B cell (primary cell): Measurements from ENCODE around the gene LRCOL1. TPM values are rescaled to one million over a fixed set of nuclear protein-coding genes. Genes with fewer than 3 reads are reported as not detected.
A peak's percentile ranks its signal among the peaks of the same experiment; 100 is the strongest.

Experiments used
- ATAC-seq: fragments of 200-7000 bp; cut with Tn5 transposase; one replicate; pipeline ENCODE4 v1.10.0; 2021; ENCODE audit warnings: low read depth, mild to moderate bottlenecking, moderate number of reproducible peaks, moderate library complexity
- CTCF ChIA-PET: fragments of 350-600 bp; sonication (Branson Sonifier 250); formaldehyde crosslinking; loops from one replicate; lab custom pipeline; 2021; ENCODE audit warnings: antibody characterized with exemption, inconsistent platforms; lab: Charles Lee
- POLR2A ChIA-PET: fragments of 350-600 bp; sonication (Branson Sonifier 250); formaldehyde crosslinking; loops from one replicate; lab custom pipeline; 2021; ENCODE audit warnings: antibody characterized with exemption; lab: Charles Lee
- DNase-seq: peaks from one replicate; pipeline ENCODE4 v3.0.0; 2013
- H2AFZ ChIP-seq: 2 replicates; pipeline ENCODE4 v1.6.1; 2012; ENCODE audit warnings: mild to moderate bottlenecking, low read depth, low read length; ENCODE audit not compliant: insufficient read depth, poor library complexity, severe bottlenecking
- H3K27ac ChIP-seq, 2 donors: 1 replicate in 1 of 2; 2 replicates in 1 of 2; pipeline ENCODE4 v1.5.1; 2012 to 2013; ENCODE audit warnings: low read length in 2 of 2, mild to moderate bottlenecking in 2 of 2, moderate library complexity in 1 of 2
- H3K27me3 ChIP-seq, 4 experiments: fragments of 200-600 bp in 1 of 4; sonication (generic) in 1 of 4; replicated peaks in 1 of 4; 1 replicate in 2 of 4; 2 replicates in 2 of 4; pipeline versions ENCODE4 v1.6.1 to v1.7.0; 2013 to 2016; ENCODE audit warnings: low read length in 3 of 4, mild to moderate bottlenecking in 2 of 4, mixed read lengths in 1 of 4, moderate library complexity in 1 of 4; ENCODE audit not compliant: insufficient read depth in 4 of 4, control insufficient read depth in 3 of 4; ENCODE audit errors: control extremely low read depth in 1 of 4
- H3K36me3 ChIP-seq, 2 experiments: replicated peaks in 1 of 2; 1 replicate in 1 of 2; 2 replicates in 1 of 2; pipeline versions ENCODE4 v1.6.1 to v1.7.1; 2013; ENCODE audit warnings: low read length in 1 of 2; ENCODE audit not compliant: insufficient read depth in 2 of 2, control insufficient read depth in 1 of 2; ENCODE audit errors: control extremely low read depth in 1 of 2, extremely low read depth in 1 of 2
- H3K4me1 ChIP-seq, 2 donors: fragments of 200-600 bp in 1 of 2; sonication (generic) in 1 of 2; 1 replicate in 1 of 2; 2 replicates in 1 of 2; pipeline versions ENCODE4 v1.5.1 to v1.6.1; 2013 to 2017; ENCODE audit warnings: low read length in 2 of 2; ENCODE audit not compliant: control insufficient read depth in 2 of 2, insufficient read depth in 2 of 2
- H3K4me2 ChIP-seq: replicated peaks from 2 replicates; pipeline ENCODE3; 2012; ENCODE audit warnings: mild to moderate bottlenecking, low read depth, low read length; ENCODE audit not compliant: poor library complexity, severe bottlenecking
- H3K4me3 ChIP-seq, 5 experiments: fragments of 200-600 bp in 1 of 5; sonication (generic) in 1 of 5; 1 replicate in 3 of 5; 2 replicates in 2 of 5; pipeline versions ENCODE4 v1.5.1 to v1.7.0; 2011 to 2016; ENCODE audit warnings: low read length in 4 of 5, mild to moderate bottlenecking in 4 of 5, low read depth in 2 of 5, control low read depth in 1 of 5, moderate library complexity in 1 of 5; ENCODE audit not compliant: insufficient read depth in 1 of 5; ENCODE audit errors: control extremely low read depth in 1 of 5, extremely low read depth in 1 of 5
- H3K79me2 ChIP-seq: fragments of 200-600 bp; sonication (generic); one replicate; pipeline ENCODE4 v1.6.0; 2016; ENCODE audit warnings: low read length; ENCODE audit not compliant: control insufficient read depth, insufficient read depth
- H3K9ac ChIP-seq: fragments of 200-600 bp; sonication (generic); 2 replicates; pipeline ENCODE4 v1.6.1; 2017; ENCODE audit warnings: mild to moderate bottlenecking, low read length, moderate library complexity
- H3K9me3 ChIP-seq, 3 donors: one replicate each; pipeline versions ENCODE4 v1.6.1 to v1.7.1; 2013; ENCODE audit warnings: low read length in 2 of 3; ENCODE audit not compliant: control insufficient read depth in 2 of 3, insufficient read depth in 1 of 3; ENCODE audit errors: control extremely low read depth in 1 of 3
- H4K20me1 ChIP-seq: 2 replicates; pipeline ENCODE4 v1.6.0; 2012; ENCODE audit warnings: mild to moderate bottlenecking, low read length; ENCODE audit not compliant: insufficient read depth, control insufficient read depth, poor library complexity, severe bottlenecking
- H3K27ac Mint-ChIP-seq: one replicate; pipeline ENCODE4 v1.8.0; 2021; ENCODE audit warnings: mixed read lengths
- H3K27me3 Mint-ChIP-seq: one replicate; pipeline ENCODE4 v1.8.0; 2021; ENCODE audit warnings: mixed read lengths
- H3K4me1 Mint-ChIP-seq: one replicate; pipeline ENCODE4 v1.8.0; 2021; ENCODE audit warnings: mixed read lengths
- H3K4me3 Mint-ChIP-seq: one replicate; pipeline ENCODE4 v1.8.0; 2021; ENCODE audit warnings: mixed read lengths
- H3K9me3 Mint-ChIP-seq: one replicate; pipeline ENCODE4 v1.8.0; 2022; ENCODE audit warnings: mixed read lengths; ENCODE audit not compliant: insufficient read depth
- EZH2 ChIP-seq: IDR thresholded peaks from 2 replicates; pipeline ENCODE4 v1.6.1; 2012; ENCODE audit warnings: borderline replicate concordance, low read depth, mild to moderate bottlenecking, moderate library complexity, low read length; ENCODE audit not compliant: insufficient read depth, poor library complexity, severe bottlenecking
- WGBS: methylation state at CpG from one replicate; pipeline ENCODE4 v1.1.5; 2013; ENCODE audit warnings: missing lambda C conversion rate; ENCODE audit not compliant: insufficient coverage; 5-methylcytosine and 5-hydroxymethylcytosine counted together
- intact Hi-C: fragments of 100-400 bp; cut with micrococcal nuclease; formaldehyde crosslinking; loops from one replicate; pipeline ENCODE4 v1.10.0; 2022
- polyA minus RNA-seq: library from RNA; depleted of rRNA, polyadenylated mRNA; stranded (reverse); fragments of >200 nt; gene quantifications from 2 replicates; pipeline ENCODE4 v1.2.3, GENCODE V29; 2012
- polyA plus RNA-seq: library from polyadenylated mRNA; depleted of rRNA; stranded (reverse); fragments of >200 nt; gene quantifications from 2 replicates; pipeline ENCODE4 v1.2.3, GENCODE V29; 2012
- total RNA-seq, 2 donors: library from RNA; stranded (reverse); fragments of 120-200 nt in 1 of 2; gene quantifications; 1 replicate in 1 of 2; 2 replicates in 1 of 2; pipeline versions ENCODE4 v1.2.3 to v1.2.4, GENCODE V29; 2013 to 2022
- TF ChIP-seq, protein P1 (sequence below): fragments of 200-600 bp; IDR thresholded peaks from one replicate; pipeline ENCODE4 v1.8.0; 2022; ENCODE audit warnings: antibody characterized with exemption, mild to moderate bottlenecking

The LRCOL1 gene
- total RNA-seq (not detected in 2 replicates), polyA plus RNA-seq (not detected in 2 replicates), polyA minus RNA-seq (1.6 TPM in 1 of 2 replicates, not detected in the other)
- total RNA-seq (2013): not detected

DNA sequence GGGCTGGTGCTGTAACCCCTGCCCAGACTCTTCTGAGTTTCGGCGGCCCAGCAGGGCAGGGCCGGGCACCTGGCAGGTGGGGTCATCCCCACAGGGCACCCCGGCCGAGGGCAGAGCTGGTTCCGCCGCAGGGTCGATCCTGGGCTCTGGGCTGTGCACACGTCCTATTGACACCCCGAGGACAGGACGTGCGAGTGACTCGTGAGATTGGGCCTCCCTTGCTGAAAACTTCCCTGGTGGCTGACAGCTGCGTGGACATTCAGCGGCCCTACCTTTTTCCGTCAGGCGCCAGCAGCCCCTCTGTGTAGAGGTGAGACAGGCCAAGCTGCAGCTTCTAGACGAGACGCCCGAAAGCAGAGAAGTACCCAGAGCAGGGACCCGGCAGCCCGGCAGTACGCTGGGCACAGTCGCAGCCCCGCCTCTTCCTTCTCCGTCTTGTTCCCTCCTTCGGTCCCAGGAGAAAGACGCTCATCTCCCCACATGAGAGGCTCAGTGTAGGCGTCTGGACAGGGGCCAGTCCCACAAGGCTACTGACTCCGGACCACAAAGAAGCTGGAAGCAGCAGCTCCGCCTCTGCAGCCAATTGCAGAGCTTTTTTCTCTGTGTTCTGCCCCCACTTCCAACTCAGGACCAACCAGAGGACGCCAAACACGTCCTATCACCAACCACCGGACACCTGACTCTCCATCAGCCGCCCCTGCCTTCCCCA is at the start of gene LRCOL1:
TSS of gene LRCOL1 (minus strand) at position 532 of the 709 bp plus-strand sequence. CDS start 4,331 bp downstream, outside the sequence.
- 16% methylated on average over 35 of the region's 35 CpGs for WGBS
- Histone ChIP-seq H4K20me1 (no peaks in the 10 kb centered on the region), H3K27me3 (peaks cover 0 to 38% (median 21%) of the 10 kb centered on the region in 4 experiments), H3K36me3 (no peaks in the 10 kb centered on the region), H3K9me3 (peaks cover 0 to 12% (median 0%) of the 10 kb centered on the region in 3 donors), H2AFZ (peak within 1 kb of the TSS; percentile 68), H3K79me2 (no peaks in the 10 kb centered on the region), H3K9ac (no peak within 1 kb of the TSS), H3K4me3 (peak within 1 kb of the TSS in 3 of 5 experiments; percentile 27 to 32 (median 28)), H3K27ac (no peak within 1 kb of the TSS), H3K4me1 (peaks cover 16 to 17% of the 10 kb centered on the region in 2 donors), H3K4me2 (peak within 1 kb of the TSS; percentile 70)
- Mint-ChIP-seq H3K9me3 (no peaks in the 10 kb centered on the region), H3K27me3 (peaks cover 44% of the 10 kb centered on the region), H3K27ac (no peak within 1 kb of the TSS), H3K4me3 (peak within 1 kb of the TSS; percentile 63), H3K4me1 (peaks cover 10% of the 10 kb centered on the region)
- peak; percentile 16 for ATAC-seq
- ChIA-PET POLR2A (interaction anchor here (0.6 kb wide), 1 partner anchor 223 kb away, joined by 4 read pairs; no protein-coding TSS in a partner anchor), CTCF (interaction anchor here (1.6 to 1.7 kb wide), 2 partner anchors 195 to 456 kb away, joined by 4 to 7 read pairs; no protein-coding TSS in a partner anchor)
- intact Hi-C loops: no loop called here
- DNase-seq: no peak
- TF ChIP-seq, protein P1, sequence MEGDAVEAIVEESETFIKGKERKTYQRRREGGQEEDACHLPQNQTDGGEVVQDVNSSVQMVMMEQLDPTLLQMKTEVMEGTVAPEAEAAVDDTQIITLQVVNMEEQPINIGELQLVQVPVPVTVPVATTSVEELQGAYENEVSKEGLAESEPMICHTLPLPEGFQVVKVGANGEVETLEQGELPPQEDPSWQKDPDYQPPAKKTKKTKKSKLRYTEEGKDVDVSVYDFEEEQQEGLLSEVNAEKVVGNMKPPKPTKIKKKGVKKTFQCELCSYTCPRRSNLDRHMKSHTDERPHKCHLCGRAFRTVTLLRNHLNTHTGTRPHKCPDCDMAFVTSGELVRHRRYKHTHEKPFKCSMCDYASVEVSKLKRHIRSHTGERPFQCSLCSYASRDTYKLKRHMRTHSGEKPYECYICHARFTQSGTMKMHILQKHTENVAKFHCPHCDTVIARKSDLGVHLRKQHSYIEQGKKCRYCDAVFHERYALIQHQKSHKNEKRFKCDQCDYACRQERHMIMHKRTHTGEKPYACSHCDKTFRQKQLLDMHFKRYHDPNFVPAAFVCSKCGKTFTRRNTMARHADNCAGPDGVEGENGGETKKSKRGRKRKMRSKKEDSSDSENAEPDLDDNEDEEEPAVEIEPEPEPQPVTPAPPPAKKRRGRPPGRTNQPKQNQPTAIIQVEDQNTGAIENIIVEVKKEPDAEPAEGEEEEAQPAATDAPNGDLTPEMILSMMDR: no peak
- no peak for TF ChIP-seq EZH2

DNA sequence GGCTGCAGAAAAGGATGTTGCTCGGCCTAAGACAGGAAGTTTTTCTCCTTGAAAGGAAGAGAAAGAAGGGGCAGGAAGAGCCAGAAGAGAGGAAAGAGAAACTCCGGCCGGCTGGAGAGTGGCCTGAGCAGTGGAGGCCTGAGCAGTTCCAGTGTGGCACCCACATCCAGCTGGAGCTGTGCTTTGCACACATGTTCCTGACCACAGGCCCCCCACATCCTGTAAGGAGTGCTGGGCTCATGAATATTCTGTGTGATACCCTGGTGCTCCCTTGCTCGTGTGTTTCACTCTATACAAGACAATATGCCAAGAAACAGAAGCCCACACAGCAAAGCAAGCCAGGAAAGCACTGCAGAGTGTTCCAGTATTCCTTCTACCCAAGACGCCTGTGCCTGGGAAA is 49.7 kb upstream of the LRCOL1 start:
- intact Hi-C loops: no loop called here
- H3K4me3 ChIP-seq: no peak overlapping the region
- H3K36me3 ChIP-seq: peaks cover 14 to 72% of the 10 kb centered on the region in 2 experiments
- H3K4me1 ChIP-seq: no peaks in the 10 kb centered on the region
- TF ChIP-seq, protein P1: no peak
- TF ChIP-seq EZH2: no peak
- no peaks in the 10 kb centered on the region for H4K20me1 ChIP-seq
- no peak overlapping the region for H2AFZ ChIP-seq
- Mint-ChIP-seq H3K4me1 (no peaks in the 10 kb centered on the region), H3K9me3 (no peaks in the 10 kb centered on the region), H3K4me3 (no peak overlapping the region), H3K27me3 (no peaks in the 10 kb centered on the region), H3K27ac (no peak overlapping the region)
- no peaks in the 10 kb centered on the region for H3K79me2 ChIP-seq
- WGBS: 5% methylated on average over 3 of the region's 5 CpGs
- no peak overlapping the region for H3K4me2 ChIP-seq
- H3K9me3 ChIP-seq: no peaks in the 10 kb centered on the region
- H3K9ac ChIP-seq: no peak overlapping the region
- H3K27me3 ChIP-seq: no peaks in the 10 kb centered on the region
- ChIA-PET CTCF (no interaction called here), POLR2A (no interaction called here)
- no peak overlapping the region for H3K27ac ChIP-seq
- no peak for DNase-seq
- no peak for ATAC-seq
